GM10847 (cell line): ENCODE measurements around the gene PDE4B.

ENCODE experiments used
- POLR2A ChIP-seq: IDR thresholded peaks from 2 replicates; pipeline ENCODE4 v1.6.1; 2011; ENCODE audit not compliant: insufficient read length; ENCODE audit errors: extremely low read depth

PDE4B gene

GRCh38 chr1:66159800-66160199 is 367.1 kb downstream of the PDE4B start:
- TF ChIP-seq POLR2A = no peak

DNA sequence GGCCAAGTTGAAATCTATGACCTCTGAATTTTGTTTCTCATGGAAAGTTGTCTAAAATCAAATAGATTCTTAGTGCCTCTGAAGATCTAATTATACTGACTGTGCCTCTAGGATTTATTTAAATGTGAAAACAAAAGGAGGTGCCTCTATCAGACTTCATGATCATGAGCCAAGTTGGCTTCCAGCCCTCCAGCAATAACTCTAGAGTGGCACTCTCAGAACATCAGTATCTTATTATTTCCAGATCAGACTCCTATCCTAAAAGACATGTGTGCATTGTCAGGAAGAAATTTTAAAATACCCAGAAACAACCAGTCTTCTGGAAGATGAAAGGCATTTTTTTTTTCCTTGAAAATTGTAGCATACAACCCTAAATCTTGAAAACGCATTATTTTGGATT is 368.0 kb downstream of the PDE4B start:
- TF ChIP-seq POLR2A = no peak

DNA sequence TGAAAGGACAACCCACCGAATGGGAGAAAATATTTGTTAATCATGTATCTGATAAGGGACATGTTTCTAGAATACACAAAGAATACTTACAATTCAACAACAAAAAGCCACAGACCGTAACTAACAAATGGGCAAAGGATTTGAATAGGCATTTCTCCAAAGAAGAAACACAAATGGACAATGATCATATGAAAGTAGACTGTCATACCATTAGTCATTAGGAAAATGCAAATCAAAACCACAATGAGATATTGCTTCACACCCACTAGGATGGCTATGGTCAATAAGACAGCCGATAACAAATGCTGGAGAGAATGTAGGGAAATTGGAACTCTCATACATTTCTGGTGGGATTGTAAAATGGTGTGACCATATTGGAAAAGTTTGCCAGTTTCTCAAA is 374.1 kb downstream of the PDE4B start:
- TF ChIP-seq POLR2A = no peak

DNA sequence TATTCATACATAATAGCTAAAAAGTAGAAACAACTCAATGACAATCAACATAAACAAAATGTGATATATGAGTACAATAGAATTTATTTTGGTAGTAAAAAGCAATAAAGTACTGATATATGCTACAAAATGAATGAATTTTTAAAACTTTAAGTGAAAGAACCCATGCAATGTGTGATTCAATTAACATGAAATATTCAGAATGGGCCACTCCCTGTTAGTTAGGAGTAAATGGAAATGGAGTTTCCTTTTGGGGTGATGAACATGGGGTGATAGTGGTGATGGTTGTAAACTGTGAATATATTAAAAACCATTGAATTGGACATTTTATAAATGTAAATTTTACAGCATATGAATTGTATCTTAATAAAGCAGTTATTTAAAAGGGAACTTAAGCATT is 374.6 kb downstream of the PDE4B start:
- no peak for TF ChIP-seq POLR2A

GRCh38 chr1:66168467-66168887 is 375.8 kb downstream of the PDE4B start:
- TF ChIP-seq POLR2A = no peak

DNA sequence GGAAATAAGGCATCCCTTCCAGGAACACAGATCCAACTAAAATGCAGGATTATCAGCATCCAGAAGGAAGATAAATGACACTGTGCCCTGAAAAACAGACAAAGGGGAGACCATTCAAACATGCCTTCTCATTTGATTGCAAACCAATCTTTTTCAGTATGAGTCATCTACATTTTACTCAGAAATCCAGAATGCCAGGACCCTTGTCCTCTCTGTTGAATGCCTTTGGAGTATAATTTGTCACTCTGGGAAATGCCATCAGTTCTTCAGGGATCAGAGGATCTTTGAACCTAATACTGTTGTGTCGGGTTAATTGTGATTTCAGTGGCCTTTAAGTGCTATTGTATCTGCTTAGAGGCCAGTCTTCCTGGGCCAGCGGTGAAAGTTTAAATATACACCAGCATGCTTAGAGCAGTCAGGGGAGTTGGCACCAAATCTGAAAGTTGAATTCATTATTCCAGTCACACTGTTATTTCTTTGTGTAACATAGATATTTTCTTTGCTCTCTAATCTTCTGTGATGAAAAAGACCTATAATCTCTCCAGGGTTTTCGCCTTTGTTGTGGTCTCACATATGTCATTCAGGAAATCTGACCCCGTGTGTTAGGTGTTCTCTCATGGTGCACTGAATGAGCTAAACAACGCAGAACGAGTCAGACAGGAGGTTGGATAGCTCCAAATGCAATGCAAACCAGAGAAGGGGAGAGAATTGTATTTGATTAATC is 376.4 kb downstream of the PDE4B start:
- no peak for TF ChIP-seq POLR2A

GRCh38 chr1:66172272-66172671 is 379.6 kb downstream of the PDE4B start:
- no peak for TF ChIP-seq POLR2A

- no peak for TF ChIP-seq POLR2A
Measured at GRCh38 chr1:66175098-66175497, 382.4 kb downstream of the PDE4B start.

DNA sequence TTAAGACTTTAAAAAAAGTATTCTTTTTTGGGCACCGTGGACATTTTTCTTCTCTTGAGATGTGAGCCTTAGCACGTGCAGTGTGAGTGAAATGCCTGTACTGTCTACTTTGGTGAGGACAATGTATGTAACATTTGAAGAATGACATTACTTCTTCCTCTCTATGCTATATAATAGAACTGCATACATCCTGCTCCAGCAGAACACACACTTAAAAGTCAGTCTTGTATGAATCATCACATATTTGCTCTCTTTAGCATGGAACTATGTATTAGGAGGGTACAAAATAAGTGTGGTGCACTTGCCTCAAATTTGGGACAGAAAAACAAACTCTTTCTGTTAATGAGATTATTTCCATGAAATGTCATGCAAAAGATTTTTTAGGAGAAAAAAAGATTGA is 382.9 kb downstream of the PDE4B start:
- TF ChIP-seq POLR2A = no peak

- no peak for TF ChIP-seq POLR2A
Measured at GRCh38 chr1:66176012-66176715, 383.5 kb downstream of the PDE4B start.

- no peak for TF ChIP-seq POLR2A
Measured at GRCh38 chr1:66176832-66177231, 384.1 kb downstream of the PDE4B start.

- no peak for TF ChIP-seq POLR2A
Measured at GRCh38 chr1:66177510-66177909, 384.8 kb downstream of the PDE4B start.

DNA sequence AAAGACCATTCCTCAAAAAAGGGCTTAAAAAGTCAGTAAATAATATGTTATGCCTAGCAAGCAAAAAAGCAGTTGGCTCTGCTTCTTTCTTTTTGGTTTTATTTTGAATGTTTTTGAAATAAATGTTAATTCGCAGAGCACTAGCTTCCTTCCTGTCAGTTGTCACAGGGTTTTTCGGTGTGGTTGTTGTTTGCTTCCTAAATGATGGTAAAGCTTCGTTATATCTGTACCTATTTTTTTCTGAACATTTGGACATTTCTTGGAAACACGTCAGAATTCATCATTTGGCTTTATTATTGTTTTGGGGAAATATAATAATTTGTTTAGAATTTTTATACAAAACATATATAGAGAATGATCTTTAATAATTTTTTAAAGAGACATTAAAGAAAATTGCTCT is 389.3 kb downstream of the PDE4B start:
- no peak for TF ChIP-seq POLR2A

GRCh38 chr1:66182551-66183178 is 390.0 kb downstream of the PDE4B start:
- TF ChIP-seq POLR2A = no peak

DNA sequence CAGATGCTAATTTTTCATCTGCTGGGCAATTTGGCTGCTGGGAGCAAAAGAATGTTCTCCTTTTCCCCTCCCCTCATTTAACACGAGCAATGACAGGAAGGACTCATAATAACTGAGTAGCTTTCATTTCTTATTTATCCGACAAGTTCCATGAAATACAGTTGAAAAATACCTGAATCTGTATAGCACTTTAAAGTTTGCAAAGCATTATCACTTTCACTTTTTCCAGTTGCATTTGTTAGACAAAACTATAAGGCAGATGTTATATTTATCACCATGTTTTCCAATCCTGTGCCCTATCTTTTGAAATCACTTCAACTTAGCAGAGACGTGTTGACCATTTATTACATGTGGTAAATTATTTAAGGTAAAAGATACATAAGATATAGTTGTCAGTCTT is 390.7 kb downstream of the PDE4B start:
- no peak for TF ChIP-seq POLR2A

DNA sequence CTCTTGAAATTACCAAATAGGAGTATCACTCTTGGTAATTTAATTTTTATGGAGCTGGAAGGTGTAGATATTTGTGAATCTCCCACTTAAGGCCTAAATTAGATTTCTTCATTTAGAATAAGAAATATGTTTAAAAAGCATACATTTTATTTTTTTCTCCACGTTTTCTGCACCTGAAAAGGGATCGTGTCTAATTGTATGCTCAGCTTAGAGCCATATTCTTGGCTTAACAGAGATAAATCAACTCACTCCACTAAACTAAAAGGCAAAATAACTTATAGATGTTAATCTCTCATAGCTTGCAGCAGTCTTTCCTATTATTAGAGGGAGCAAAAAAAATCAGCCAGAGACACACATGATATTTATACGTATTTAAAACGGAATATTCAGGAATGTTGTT is 404.4 kb downstream of the PDE4B start:
- no peak for TF ChIP-seq POLR2A

DNA sequence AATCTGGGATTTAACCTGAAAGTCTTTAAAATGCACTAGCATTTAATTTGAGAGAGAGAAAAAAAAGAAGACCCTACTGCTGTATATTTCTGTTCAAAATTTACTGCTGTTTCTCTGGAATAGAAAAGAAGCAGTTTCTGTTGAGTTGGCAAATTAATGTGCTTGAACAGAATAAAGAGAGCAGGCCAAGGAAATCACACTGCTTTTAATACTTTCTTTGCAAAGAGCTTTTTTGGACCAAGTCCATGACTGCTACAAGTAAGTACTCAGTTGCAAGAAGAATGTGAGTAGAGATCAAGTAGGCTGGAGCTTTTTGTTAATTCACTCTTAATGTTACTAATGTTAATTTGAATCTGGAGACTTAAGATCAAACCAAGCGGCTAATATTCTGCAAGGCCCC is 405.1 kb downstream of the PDE4B start:
- no peak for TF ChIP-seq POLR2A

- TF ChIP-seq POLR2A = no peak
Measured at GRCh38 chr1:66206563-66207144, 414.0 kb downstream of the PDE4B start.
